NB4 (cell line): ENCODE data around the gene CENPX.

Experiments used
- MYC ChIP-seq: IDR thresholded peaks from 2 replicates; pipeline ENCODE4 v1.6.1; 2011; ENCODE audit warnings: low read depth, low read length
- POLR2A ChIP-seq: IDR thresholded peaks from 2 replicates; pipeline ENCODE4 v1.6.1; 2011; ENCODE audit warnings: mild to moderate bottlenecking; ENCODE audit not compliant: insufficient read length; ENCODE audit errors: extremely low read depth
- TF ChIP-seq, protein P1 (sequence below): IDR thresholded peaks from one replicate; pipeline ENCODE4 v1.5.1; 2012; ENCODE audit warnings: low read depth, low read length
- TF ChIP-seq, protein P2 (sequence below): IDR thresholded peaks from 2 replicates; pipeline ENCODE4 v1.6.1; 2011; ENCODE audit warnings: low read depth, low read length

DNA sequence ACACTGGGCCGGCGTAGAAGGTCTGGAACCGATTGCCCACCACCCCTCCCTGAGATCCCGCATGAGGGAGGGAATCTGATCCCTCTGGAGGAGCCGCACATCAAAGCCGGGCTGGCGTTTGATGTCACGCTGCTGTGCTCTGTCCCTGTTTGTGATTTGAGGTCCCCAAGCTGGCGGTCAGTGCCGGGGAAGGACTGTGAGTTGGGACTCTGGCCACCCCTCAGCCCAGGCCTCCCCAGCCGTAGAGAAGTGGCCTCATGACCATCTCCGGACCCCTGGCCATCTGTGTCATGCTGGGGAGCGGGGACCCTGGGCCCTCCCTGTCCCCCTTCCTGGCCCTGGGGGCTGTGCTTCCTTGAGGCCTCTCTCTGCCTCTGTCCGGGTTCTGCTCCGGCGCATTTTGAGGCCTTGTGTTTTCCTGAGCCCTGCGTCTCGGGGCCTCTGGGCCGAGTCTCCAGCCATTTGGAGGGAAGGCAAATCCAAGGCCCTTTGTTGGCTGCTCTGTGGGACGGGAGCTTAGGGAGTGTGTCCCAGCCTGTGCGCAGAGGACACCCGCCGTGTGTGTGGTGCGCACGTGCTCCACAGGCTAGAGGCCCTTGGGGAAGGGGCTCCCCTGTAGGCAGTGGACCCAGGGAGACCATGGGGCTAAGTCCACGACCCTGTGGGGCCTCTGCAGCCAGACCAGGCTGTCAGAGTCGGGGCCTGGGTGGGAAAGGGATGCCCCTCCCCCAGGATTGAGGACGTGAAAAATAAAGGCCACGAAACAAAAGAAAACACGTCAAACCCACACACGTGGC is 30.2 kb downstream of the CENPX start:
- TF ChIP-seq, protein P1, sequence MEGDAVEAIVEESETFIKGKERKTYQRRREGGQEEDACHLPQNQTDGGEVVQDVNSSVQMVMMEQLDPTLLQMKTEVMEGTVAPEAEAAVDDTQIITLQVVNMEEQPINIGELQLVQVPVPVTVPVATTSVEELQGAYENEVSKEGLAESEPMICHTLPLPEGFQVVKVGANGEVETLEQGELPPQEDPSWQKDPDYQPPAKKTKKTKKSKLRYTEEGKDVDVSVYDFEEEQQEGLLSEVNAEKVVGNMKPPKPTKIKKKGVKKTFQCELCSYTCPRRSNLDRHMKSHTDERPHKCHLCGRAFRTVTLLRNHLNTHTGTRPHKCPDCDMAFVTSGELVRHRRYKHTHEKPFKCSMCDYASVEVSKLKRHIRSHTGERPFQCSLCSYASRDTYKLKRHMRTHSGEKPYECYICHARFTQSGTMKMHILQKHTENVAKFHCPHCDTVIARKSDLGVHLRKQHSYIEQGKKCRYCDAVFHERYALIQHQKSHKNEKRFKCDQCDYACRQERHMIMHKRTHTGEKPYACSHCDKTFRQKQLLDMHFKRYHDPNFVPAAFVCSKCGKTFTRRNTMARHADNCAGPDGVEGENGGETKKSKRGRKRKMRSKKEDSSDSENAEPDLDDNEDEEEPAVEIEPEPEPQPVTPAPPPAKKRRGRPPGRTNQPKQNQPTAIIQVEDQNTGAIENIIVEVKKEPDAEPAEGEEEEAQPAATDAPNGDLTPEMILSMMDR: no peak
- TF ChIP-seq POLR2A (no peak), MYC (no peak)
- TF ChIP-seq, protein P2, sequence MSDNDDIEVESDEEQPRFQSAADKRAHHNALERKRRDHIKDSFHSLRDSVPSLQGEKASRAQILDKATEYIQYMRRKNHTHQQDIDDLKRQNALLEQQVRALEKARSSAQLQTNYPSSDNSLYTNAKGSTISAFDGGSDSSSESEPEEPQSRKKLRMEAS: no peak
